Heart right ventricle (tissue), 16 donors: Measurements from ENCODE around the gene PCBP3. TPM values are rescaled to one million over a fixed set of nuclear protein-coding genes. Genes with fewer than 3 reads are reported as not detected.

Experiments
- ATAC-seq, 8 donors: fragments of 200-7000 bp; cut with Tn5 transposase; one replicate each; pipeline ENCODE4 v1.9.1; 2020; ENCODE audit warnings: mild to moderate bottlenecking in 8 of 8, moderate library complexity in 8 of 8, moderate number of reproducible peaks in 1 of 8
- DNase-seq, 2 donors: peaks; one replicate each; pipeline ENCODE4 v3.0.0-alpha.2; 2020
- H3K27ac ChIP-seq, 10 donors: fragments of 200-600 bp; sonication (generic) in 2 of 10; one replicate each; pipeline versions ENCODE4 v1.5.0 to v1.8.0; 2020 to 2022; ENCODE audit warnings: mild to moderate bottlenecking in 3 of 10
- H3K27me3 ChIP-seq, 7 donors: fragments of 200-600 bp; one replicate each; pipeline ENCODE4 v1.8.0; 2021 to 2022; ENCODE audit warnings: mild to moderate bottlenecking in 2 of 7
- H3K36me3 ChIP-seq, 9 donors: fragments of 200-600 bp; sonication (generic) in 1 of 9; one replicate each; pipeline versions ENCODE4 v1.5.0 to v1.8.0; 2020 to 2022; ENCODE audit warnings: mild to moderate bottlenecking in 2 of 9
- H3K4me1 ChIP-seq, 9 donors: fragments of 200-600 bp; sonication (generic) in 1 of 9; one replicate each; pipeline versions ENCODE4 v1.5.0 to v1.8.0; 2020 to 2022; ENCODE audit warnings: mild to moderate bottlenecking in 4 of 9
- H3K4me3 ChIP-seq, 10 donors: fragments of 200-600 bp; sonication (generic) in 2 of 10; one replicate each; pipeline versions ENCODE4 v1.5.0 to v1.8.0; 2020 to 2022; ENCODE audit warnings: mild to moderate bottlenecking in 7 of 10, moderate library complexity in 2 of 10
- H3K9me3 ChIP-seq, 11 donors: fragments of 200-600 bp in 10 of 11; sonication (generic) in 2 of 11; one replicate each; pipeline versions ENCODE4 v1.5.0 to v1.8.0; 2013 to 2022; ENCODE audit warnings: mild to moderate bottlenecking in 2 of 11, control low read depth in 1 of 11, moderate library complexity in 1 of 11
- WGBS, 2 donors: extraction: QIAGEN DNeasy Blood & Tissue Kit; methylation state at CpG; one replicate each; pipeline ENCODE4 v1.1.7; 2013; ENCODE audit warnings: inconsistent platforms in 1 of 2; 5-methylcytosine and 5-hydroxymethylcytosine counted together
- intact Hi-C, 10 donors: fragments of 100-400 bp; cut with DNase I; formaldehyde crosslinking; loops; one replicate each; pipeline versions ENCODE4 v1.11.1 to v1.14.2; 2022
- polyA plus RNA-seq, 2 donors: library from polyadenylated mRNA; stranded (reverse); fragments of 200-250 nt; gene quantifications; one replicate each; pipeline ENCODE4 v1.2.3, GENCODE V29; 2013
- total RNA-seq, 10 donors: library from RNA; stranded (reverse); fragmentation: NEBNext Ultra II Directional in 3 of 10; extraction: Animal tissue kit (Norgen Biotek cat#: 25700) in 3 of 10; gene quantifications; one replicate each; pipeline versions ENCODE4 v1.2.1 to v1.2.4, GENCODE V29; 2021 to 2023
- TF ChIP-seq, protein P1 (sequence below), 9 donors: fragments of 200-600 bp; sonication (generic) in 2 of 9; IDR thresholded peaks; one replicate each; pipeline versions ENCODE4 v1.5.0 to v1.8.0; 2021 to 2022; ENCODE audit warnings: antibody characterized with exemption in 9 of 9, mild to moderate bottlenecking in 5 of 9, moderate library complexity in 1 of 9
- donor health status: Arrhythmogenic right ventricular cardiomyopathy.
- donor health status: ischemic (EF 13 %, LVEDD 7.1; RV severe dilation, severe dysfunction).
- donor health status: healthy with polysubstance abuse.
- donor health status: DM: no; HTN: yes; CAD: no.
- donor health status: DM: no; HTN: no; CAD: no.
- donor health status: ischemic (EF 25% LVEDD 6.9; RV normal size, moderate dysfunction).
- donor health status: ischemic (EF 25% LVEDD 5.7; RV mildly dilated, moderate dysfunction).
- donor health status: healthy.
- donor health status: DM: yes; HTN: yes; CAD: no.
- donor health status: Ischemic cardiomyopathy.
- donor health status: ischemic (EF 35%, LVEDD 5.7; RV mildly dilated, moderate dysfunction).
- donor health status: nonischemic (EF 11% LVEDD 7.7; RV severe dilation, severe dysfunction).
- donor health status: DM: yes; HTN: yes; CAD: no.
- donor health status: PGD.
- donor health status: ischemic (EF 29% LVEDD 5.4; RV normal size, mild dysfunction).
- donor health status: nonischemic (EF 23%, LVEDD 6.1; RV moderate dilation, normal function).

Gene PCBP3
- total and polyA plus RNA-seq, 12 donors = 0.25 to 11.3 (median 1.2) TPM

DNA sequence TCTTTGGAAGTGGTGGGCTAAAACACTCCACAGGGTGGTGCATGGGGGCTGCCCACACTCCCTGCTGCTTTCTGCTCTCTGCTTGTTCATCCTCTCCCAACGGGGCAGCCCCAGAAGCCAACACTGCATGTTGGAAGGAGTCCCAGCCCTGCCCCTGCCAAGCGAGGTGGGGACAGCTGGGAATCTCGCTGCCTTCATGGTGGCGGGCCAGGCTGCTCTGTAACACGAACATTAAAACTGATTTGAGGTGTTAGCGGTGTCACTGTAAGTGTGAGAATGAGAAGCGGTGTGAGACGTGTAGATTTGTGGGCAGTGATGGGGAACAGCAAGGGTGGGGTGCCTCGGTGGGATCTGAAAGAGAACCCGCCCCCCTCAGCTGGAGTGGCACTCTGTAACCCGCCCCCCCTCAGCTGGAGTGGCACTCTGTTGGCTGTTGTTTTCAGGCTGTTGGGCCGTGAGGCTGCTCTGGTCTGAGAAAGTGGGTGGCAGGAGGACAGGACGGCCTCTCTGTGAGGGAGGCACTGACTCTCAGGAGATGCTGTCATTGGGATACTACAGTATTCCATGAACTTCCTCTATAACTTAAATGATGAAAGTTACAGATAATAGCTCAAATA lies 80.9 kb downstream of the PCBP3 start:
- peak; percentile 52 to 90 (median 78) for ATAC-seq
- WGBS, 2 donors = 31 to 39% methylated on average over 13 of the region's 13 CpGs
- Histone ChIP-seq H3K4me1 (peaks cover 0 to 9% (median 0%) of the 10 kb centered on the region in 9 donors), H3K36me3 (no peaks in the 10 kb centered on the region), H3K4me3 (peak overlapping the region in 4 of 10 donors; percentile 10 to 31 (median 26)), H3K9me3 (no peaks in the 10 kb centered on the region), H3K27me3 (peaks cover 0 to 6% (median 0%) of the 10 kb centered on the region in 7 donors), H3K27ac (no peak overlapping the region)
- DNase-seq = peak; percentile 29 to 39
- TF ChIP-seq, protein P1, sequence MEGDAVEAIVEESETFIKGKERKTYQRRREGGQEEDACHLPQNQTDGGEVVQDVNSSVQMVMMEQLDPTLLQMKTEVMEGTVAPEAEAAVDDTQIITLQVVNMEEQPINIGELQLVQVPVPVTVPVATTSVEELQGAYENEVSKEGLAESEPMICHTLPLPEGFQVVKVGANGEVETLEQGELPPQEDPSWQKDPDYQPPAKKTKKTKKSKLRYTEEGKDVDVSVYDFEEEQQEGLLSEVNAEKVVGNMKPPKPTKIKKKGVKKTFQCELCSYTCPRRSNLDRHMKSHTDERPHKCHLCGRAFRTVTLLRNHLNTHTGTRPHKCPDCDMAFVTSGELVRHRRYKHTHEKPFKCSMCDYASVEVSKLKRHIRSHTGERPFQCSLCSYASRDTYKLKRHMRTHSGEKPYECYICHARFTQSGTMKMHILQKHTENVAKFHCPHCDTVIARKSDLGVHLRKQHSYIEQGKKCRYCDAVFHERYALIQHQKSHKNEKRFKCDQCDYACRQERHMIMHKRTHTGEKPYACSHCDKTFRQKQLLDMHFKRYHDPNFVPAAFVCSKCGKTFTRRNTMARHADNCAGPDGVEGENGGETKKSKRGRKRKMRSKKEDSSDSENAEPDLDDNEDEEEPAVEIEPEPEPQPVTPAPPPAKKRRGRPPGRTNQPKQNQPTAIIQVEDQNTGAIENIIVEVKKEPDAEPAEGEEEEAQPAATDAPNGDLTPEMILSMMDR (IDR thresholded peaks at IDR 0.05) = no peak
- intact Hi-C loops = loop anchor here in 1 of 10 donors (10.0 kb wide), 1 partner anchor 170 kb away; no protein-coding TSS in a partner anchor

DNA sequence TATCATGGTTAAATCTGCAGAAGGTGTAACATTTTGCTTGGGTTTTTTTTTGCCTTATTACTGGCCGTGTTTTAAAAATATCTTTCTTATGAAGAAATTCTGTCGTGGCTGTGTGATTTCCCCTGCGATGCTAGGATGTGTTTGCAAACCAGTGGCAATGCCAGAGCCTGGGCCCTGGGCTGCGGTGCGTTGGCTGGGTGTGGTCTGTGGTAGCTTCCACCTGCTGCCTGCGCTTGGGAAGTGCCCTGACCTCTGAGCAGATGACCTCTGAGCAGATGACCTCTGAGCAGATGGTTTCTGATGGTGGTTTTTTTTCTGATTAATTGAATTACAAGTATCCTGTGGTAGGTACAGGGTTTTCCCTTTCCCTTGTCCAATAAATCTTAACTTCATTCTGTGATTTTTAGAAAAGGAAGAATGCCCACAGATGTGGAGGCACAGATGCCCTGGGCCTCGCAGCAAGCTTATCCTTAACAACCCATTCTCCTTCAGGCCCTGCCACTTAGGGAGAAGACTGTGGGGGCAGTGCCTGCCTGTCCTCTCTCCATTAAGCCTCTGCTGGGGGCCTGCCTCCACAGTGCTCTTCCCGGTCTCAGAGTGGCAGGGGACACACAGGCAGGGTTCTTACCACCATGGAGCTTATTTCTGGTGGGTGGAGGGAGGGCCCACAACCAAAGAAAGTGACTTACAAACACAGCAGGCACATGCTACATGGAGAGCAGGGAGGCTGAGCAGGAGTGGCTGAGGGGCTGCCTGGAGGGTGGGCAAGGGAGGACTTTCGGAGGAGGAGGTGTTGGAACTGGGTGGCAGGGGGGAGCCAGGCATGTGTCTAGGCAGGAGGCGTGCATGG lies 81.7 kb downstream of the PCBP3 start:
- Histone ChIP-seq H3K27me3 (peaks cover 0 to 3% (median 0%) of the 10 kb centered on the region in 7 donors), H3K36me3 (no peaks in the 10 kb centered on the region), H3K4me3 (no peak overlapping the region), H3K4me1 (peaks cover 0 to 9% (median 0%) of the 10 kb centered on the region in 9 donors), H3K27ac (no peak overlapping the region), H3K9me3 (no peaks in the 10 kb centered on the region)
- WGBS, 2 donors = 85 to 88% methylated on average over 10 of the region's 10 CpGs
- ATAC-seq (peak in 1 of 8 donors; percentile 46), DNase-seq (no peak)
- intact Hi-C loops = loop anchor here in 1 of 10 donors (10.0 kb wide), 1 partner anchor 170 kb away; no protein-coding TSS in a partner anchor
- TF ChIP-seq, protein P1 (IDR thresholded peaks at IDR 0.05) = no peak

DNA sequence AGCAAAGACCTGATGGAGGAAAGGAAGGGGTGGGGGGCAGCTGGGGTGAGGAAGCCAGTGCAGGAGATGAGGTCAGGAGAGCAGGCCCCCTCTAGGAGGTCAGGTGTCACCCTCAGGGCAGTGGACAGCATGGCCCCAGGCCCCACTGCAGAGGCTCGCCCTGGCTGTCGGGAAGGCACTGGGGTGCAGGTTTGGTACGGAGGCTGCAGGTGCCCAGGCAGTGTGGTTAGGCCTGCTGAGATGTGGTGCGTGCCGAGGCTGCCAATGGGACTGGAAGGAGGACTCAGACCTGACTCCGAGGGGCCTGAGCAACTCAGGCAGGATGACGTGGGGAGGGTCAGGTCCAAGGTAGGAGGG lies 82.3 kb downstream of the PCBP3 start:
- Histone ChIP-seq H3K4me1 (peaks cover 0 to 9% (median 0%) of the 10 kb centered on the region in 9 donors), H3K36me3 (no peaks in the 10 kb centered on the region), H3K9me3 (no peaks in the 10 kb centered on the region), H3K4me3 (no peak overlapping the region), H3K27me3 (peaks cover 0 to 3% (median 0%) of the 10 kb centered on the region in 7 donors), H3K27ac (no peak overlapping the region)
- TF ChIP-seq, protein P1 (IDR thresholded peaks at IDR 0.05) = no peak
- no peak for DNase-seq
- ATAC-seq = peak in 1 of 8 donors; percentile 50
- 78 to 96% methylated on average over 6 to 7 of the region's 7 CpGs for WGBS, 2 donors
- intact Hi-C loops = loop anchor here in 1 of 10 donors (10.0 kb wide), 1 partner anchor 169 kb away; no protein-coding TSS in a partner anchor

DNA sequence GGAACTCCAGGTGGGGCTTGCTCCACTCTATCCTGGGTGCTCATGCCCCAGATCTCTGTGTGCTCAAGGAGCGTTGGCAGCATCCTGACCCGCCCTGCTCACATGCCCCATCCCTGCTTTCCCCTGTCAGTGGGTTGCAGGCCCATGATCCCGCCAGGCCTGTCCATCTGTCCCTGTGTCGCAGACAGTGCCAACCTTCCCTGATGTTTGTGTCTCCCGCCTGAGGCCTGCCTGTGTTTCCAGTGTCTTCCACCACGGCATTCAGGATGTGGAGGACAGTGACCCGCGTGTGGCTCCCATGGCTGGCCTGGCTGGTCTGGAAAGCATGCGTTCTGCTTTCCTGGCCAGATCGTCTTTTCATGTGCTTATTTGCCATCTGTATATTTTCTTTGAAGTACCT lies 82.9 kb downstream of the PCBP3 start:
- H3K9me3 ChIP-seq = no peaks in the 10 kb centered on the region
- peaks cover 0 to 9% (median 0%) of the 10 kb centered on the region in 9 donors for H3K4me1 ChIP-seq
- no peak overlapping the region for H3K27ac ChIP-seq
- DNase-seq = no peak
- WGBS, 2 donors = 89 to 94% methylated on average over 10 of the region's 10 CpGs
- no peaks in the 10 kb centered on the region for H3K36me3 ChIP-seq
- intact Hi-C loops = loop anchor here in 1 of 10 donors (10.0 kb wide), 1 partner anchor 168 kb away; no protein-coding TSS in a partner anchor
- peaks cover 0 to 8% (median 0%) of the 10 kb centered on the region in 7 donors for H3K27me3 ChIP-seq
- TF ChIP-seq, protein P1 (IDR thresholded peaks at IDR 0.05) = no peak
- H3K4me3 ChIP-seq = no peak overlapping the region
- ATAC-seq = no peak
